Right cardiac atrium (tissue), 5 donors: Measurements from ENCODE around the gene NDUFB10. TPM values are rescaled to one million over a fixed set of nuclear protein-coding genes. Genes with fewer than 3 reads are reported as not detected.
A peak's percentile ranks its signal among the peaks of the same experiment; 100 is the strongest.

Source experiments
- ATAC-seq, 2 donors: fragments of 200-7000 bp; cut with Tn5 transposase; one replicate each; pipeline versions ENCODE4 v1.8.0 to v1.9.1; 2020; ENCODE audit warnings: moderate library complexity in 2 of 2, mild to moderate bottlenecking in 1 of 2
- DNase-seq, 3 donors: peaks; one replicate each; pipeline ENCODE4 v3.0.0-alpha.2; 2020
- H3K27ac ChIP-seq: one replicate; pipeline ENCODE4 v1.5.1; 2013; ENCODE audit warnings: mild to moderate bottlenecking, low read length, control low read depth, moderate library complexity
- H3K27me3 ChIP-seq: one replicate; pipeline ENCODE4 v1.6.1; 2013; ENCODE audit not compliant: control insufficient read depth, insufficient read depth
- H3K4me1 ChIP-seq: one replicate; pipeline ENCODE4 v1.6.1; 2013; ENCODE audit warnings: low read length; ENCODE audit not compliant: control insufficient read depth, insufficient read depth
- H3K4me3 ChIP-seq: one replicate; pipeline ENCODE4 v1.5.1; 2013; ENCODE audit warnings: low read length, control low read depth
- H3K9me3 ChIP-seq: one replicate; pipeline ENCODE4 v1.6.1; 2013; ENCODE audit warnings: low read length; ENCODE audit not compliant: control insufficient read depth
- WGBS: extraction: QIAGEN DNeasy Blood & Tissue Kit; methylation state at CpG from one replicate; pipeline ENCODE4 v1.1.7; 2013; 5-methylcytosine and 5-hydroxymethylcytosine counted together
- intact Hi-C, 4 donors: fragments of 100-400 bp; cut with DNase I; formaldehyde crosslinking; loops; one replicate each; pipeline versions ENCODE4 v1.11.0 to v1.14.0; 2022 to 2023
- polyA plus RNA-seq: library from polyadenylated mRNA; stranded (reverse); fragments of 200-250 nt; gene quantifications from one replicate; pipeline ENCODE4 v1.2.3, GENCODE V29; 2013
- total RNA-seq, 4 donors: library from RNA; stranded (reverse); fragmentation: NEBNext Ultra II Directional; extraction: Animal tissue kit (Norgen Biotek cat#: 25700); gene quantifications; one replicate each; pipeline ENCODE4 v1.2.1, GENCODE V29; 2021
- donor health status: healthy with polysubstance abuse.
- donor health status: DM: no; HTN: yes; CAD: no.
- donor health status: DM: no; HTN: no; CAD: no.
- donor health status: DM: no; HTN: yes; CAD: no; lungs with severe emphysema.
- donor health status: DM: yes; HTN: yes; CAD: no.

NDUFB10 gene
- total and polyA plus RNA-seq, 5 donors = 397 to 1,316 (median 478) TPM

DNA sequence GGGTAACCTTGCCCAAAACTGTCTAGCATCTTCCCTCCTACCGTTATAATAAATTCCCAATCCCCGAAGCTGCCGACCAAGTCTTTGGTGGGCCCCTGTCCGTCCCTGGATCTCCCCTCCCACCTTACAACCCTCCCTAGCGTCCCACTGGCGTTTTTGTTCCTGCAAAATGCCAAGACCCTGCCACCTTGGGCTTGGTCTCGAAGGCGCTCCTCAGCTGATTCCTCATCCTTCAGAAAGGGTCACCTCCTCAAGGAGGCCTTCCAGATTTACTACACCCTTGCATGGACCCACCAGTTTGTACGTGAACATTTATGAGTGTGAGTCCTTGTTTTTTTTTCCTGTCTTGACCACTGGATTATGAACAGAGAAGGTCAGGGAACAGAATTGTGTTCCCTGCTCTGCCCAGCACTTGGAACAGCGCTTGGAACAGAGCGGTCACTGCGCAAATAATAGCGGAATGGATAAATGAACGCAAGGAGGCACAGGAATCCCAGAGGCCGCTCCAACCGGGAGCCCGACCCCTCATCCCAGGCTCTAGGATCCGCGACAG is 23.7 kb downstream of the NDUFB10 start:
- Histone ChIP-seq H3K9me3 (no peaks in the 10 kb centered on the region), H3K4me3 (peak overlapping the region; percentile 76), H3K4me1 (peaks cover 5% of the 10 kb centered on the region), H3K27ac (no peak overlapping the region), H3K27me3 (no peaks in the 10 kb centered on the region)
- DNase-seq (no peak), ATAC-seq (no peak)
- intact Hi-C loops = no loop called here
- 23% methylated on average over 19 of the region's 19 CpGs for WGBS

DNA sequence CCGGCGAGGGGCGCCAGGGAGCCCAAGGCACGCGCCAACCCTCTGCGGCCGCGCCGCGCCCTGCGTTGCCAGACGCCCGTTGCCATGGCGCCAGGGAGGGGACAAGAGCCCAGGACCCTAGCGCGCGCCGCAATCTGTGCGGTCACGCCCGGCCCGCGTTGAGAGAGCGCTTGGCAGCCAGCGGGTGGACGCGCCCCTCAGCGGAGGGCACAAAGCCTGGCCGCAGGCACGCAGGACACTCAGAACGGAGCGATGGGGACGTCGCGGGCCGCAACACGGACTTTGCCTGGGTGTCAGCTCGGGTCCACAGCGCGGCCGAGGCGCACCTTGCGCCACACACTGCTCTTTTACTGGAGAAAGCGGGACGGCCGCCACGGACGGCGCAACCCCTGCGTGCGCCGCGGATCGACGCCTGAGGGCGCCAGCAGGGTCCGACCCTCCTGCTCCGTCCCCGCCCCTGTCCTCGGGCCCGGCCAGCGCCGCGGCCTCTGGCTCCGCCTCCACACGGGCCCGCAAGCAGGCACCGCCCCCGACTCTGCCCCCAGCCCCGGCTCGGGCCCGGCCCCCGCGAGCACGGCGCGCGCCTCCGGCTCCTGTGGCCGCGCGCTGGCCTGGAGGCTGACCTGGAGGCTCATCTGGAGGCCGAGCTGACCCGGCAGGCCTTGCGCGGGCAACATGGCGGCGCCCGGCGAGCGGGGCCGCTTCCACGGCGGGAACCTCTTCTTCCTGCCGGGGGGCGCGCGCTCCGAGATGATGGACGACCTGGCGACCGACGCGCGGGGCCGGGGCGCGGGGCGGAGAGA is 24.4 kb downstream of the NDUFB10 start, which contains the start of gene GFER:
Gene GFER (plus strand): TSS at position 650 of the 803 bp plus-strand sequence. CDS start 26 bp downstream, at position 676.
- Histone ChIP-seq H3K4me3 (peak within 1 kb of the TSS; percentile 76), H3K4me1 (peaks cover 5% of the 10 kb centered on the region), H3K9me3 (no peaks in the 10 kb centered on the region), H3K27me3 (no peaks in the 10 kb centered on the region), H3K27ac (peak within 1 kb of the TSS; percentile 17)
- intact Hi-C loops = no loop called here
- WGBS = under 1% methylated on average over 109 of the region's 109 CpGs
- ATAC-seq = peak; percentile 94 to 95
- peak; percentile 93 to 97 (median 96) for DNase-seq

GRCh38 chr16:1984347-1985225 is 25.2 kb downstream of the NDUFB10 start:
- intact Hi-C loops = no loop called here
- Histone ChIP-seq H3K9me3 (no peaks in the 10 kb centered on the region), H3K27me3 (no peaks in the 10 kb centered on the region), H3K27ac (peak overlapping the region; percentile 4), H3K4me3 (peak overlapping the region; percentile 76), H3K4me1 (peaks cover 5% of the 10 kb centered on the region)
- WGBS = 12% methylated on average over 58 of the region's 58 CpGs
- ATAC-seq (peak in 1 of 2 donors; percentile 3), DNase-seq (no peak)

- Histone ChIP-seq H3K27me3 (no peaks in the 10 kb centered on the region), H3K9me3 (no peaks in the 10 kb centered on the region), H3K27ac (no peak overlapping the region), H3K4me1 (peaks cover 6% of the 10 kb centered on the region), H3K4me3 (no peak overlapping the region)
- DNase-seq (no peak), ATAC-seq (no peak)
- intact Hi-C loops = no loop called here
- WGBS = 94% methylated on average over 14 of the region's 14 CpGs
Observed at GRCh38 chr16:1985466-1986150, 26.3 kb downstream of the NDUFB10 start.

- H3K27me3 ChIP-seq = no peaks in the 10 kb centered on the region
- no peak overlapping the region for H3K27ac ChIP-seq
- no peaks in the 10 kb centered on the region for H3K9me3 ChIP-seq
- no peak for DNase-seq
- intact Hi-C loops = no loop called here
- H3K4me1 ChIP-seq = peaks cover 6% of the 10 kb centered on the region
- ATAC-seq = no peak
- H3K4me3 ChIP-seq = no peak overlapping the region
- 88% methylated on average over 10 of the region's 10 CpGs for WGBS
Observed at GRCh38 chr16:1987198-1987597, 27.9 kb downstream of the NDUFB10 start.

- Histone ChIP-seq H3K27me3 (no peaks in the 10 kb centered on the region), H3K9me3 (no peaks in the 10 kb centered on the region), H3K27ac (no peak within 1 kb of the TSS), H3K4me3 (peak within 1 kb of the TSS; percentile 32), H3K4me1 (peaks cover 6% of the 10 kb centered on the region)
- DNase-seq (no peak), ATAC-seq (no peak)
- intact Hi-C loops = no loop called here
- 4% methylated on average over 67 of the region's 67 CpGs for WGBS
Observed at GRCh38 chr16:1989209-1990100, 30.1 kb downstream of the NDUFB10 start, which contains the start of gene SYNGR3. Gene SYNGR3, plus strand, starts transcription at chr16:1989970. Its CDS starts 133 bp downstream, at chr16:1990103.

DNA sequence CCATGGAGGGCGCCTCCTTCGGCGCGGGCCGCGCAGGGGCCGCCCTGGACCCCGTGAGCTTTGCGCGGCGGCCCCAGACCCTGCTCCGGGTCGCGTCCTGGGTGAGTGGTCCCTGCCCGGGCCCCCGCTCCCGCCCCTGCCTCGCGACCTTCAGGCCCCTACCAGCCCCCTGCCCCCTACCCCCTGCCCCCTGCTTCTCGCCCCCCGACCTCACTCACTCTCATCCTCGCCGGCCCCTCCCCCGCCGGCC is 30.7 kb downstream of the NDUFB10 start:
- no peak for DNase-seq
- WGBS = under 1% methylated on average over 24 of the region's 25 CpGs
- Histone ChIP-seq H3K27ac (no peak overlapping the region), H3K27me3 (no peaks in the 10 kb centered on the region), H3K4me1 (peaks cover 4% of the 10 kb centered on the region), H3K9me3 (no peaks in the 10 kb centered on the region), H3K4me3 (peak overlapping the region; percentile 32)
- intact Hi-C loops = no loop called here
- ATAC-seq = no peak

DNA sequence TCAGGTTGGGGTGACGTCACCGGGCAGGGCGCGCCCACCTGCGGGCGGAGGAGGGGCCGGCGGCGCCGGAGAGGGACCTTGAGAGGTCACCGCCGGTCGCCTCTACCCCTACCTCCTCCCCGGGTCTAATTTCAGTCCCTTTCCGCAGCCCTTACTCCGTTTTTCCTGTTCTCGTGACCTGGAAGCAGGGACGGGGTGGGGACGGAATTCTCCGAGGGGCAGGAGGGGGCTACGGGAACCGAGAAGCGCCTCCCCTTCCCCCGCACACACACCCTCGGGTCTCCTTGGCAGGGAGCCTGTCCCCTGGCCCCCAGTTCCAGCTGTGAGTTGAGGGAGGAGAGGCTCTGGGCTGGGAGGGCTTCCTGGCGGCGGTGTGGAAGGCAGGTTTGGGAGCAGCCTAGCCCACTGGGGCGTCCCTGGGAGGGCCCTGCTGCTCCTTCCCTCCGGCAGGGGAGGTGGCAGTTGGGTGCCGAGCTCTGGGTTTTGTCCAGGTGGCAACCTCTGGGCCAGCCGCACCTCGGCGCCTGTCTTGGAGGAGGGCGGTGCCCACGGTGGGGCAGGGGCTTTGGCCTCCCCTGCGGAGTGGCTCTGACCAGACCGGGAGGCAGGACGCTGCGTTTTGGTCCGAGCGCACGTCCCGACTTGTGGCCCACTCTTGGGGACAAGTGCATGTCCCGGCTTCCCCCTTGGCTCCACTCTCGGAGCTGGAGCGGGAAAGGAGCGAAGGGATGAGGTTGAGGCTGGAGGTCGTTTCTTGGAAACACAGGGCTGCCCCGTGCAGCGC is 31.2 kb downstream of the NDUFB10 start:
- Histone ChIP-seq H3K4me3 (peak overlapping the region; percentile 32), H3K4me1 (peaks cover 1% of the 10 kb centered on the region), H3K27ac (no peak overlapping the region), H3K27me3 (no peaks in the 10 kb centered on the region), H3K9me3 (no peaks in the 10 kb centered on the region)
- ATAC-seq = no peak
- DNase-seq = no peak
- WGBS = 2% methylated on average over 50 of the region's 50 CpGs
- intact Hi-C loops = no loop called here

GRCh38 chr16:1991135-1991551 is 31.8 kb downstream of the NDUFB10 start:
- H3K27ac ChIP-seq = no peak overlapping the region
- peak in 1 of 2 donors; percentile 1 for ATAC-seq
- intact Hi-C loops = no loop called here
- WGBS = 3% methylated on average over 18 of the region's 18 CpGs
- no peaks in the 10 kb centered on the region for H3K27me3 ChIP-seq
- H3K4me3 ChIP-seq = no peak overlapping the region
- H3K4me1 ChIP-seq = peaks cover 1% of the 10 kb centered on the region
- DNase-seq = peak in 1 of 3 donors; percentile 64
- H3K9me3 ChIP-seq = no peaks in the 10 kb centered on the region
